Neural crest cell (in vitro differentiated cells): Measurements from ENCODE around the gene CORO7. TPM values are rescaled to one million over a fixed set of nuclear protein-coding genes. Genes with fewer than 3 reads are reported as not detected.
"Not testable (repeated sequence)": the region's sequence is repeated elsewhere in the genome, so short reads cannot be mapped to it uniquely, and the experiment has no call there.

Source experiments
- DNase-seq: peaks from one replicate; pipeline ENCODE4 v3.0.0; 2021; ENCODE audit warnings: low read depth, mixed read lengths, low spot score
- H3K27ac Mint-ChIP-seq: one replicate; pipeline ENCODE4 v1.8.0; 2021; ENCODE audit warnings: mild to moderate bottlenecking, mixed read lengths; ENCODE audit not compliant: unreplicated experiment
- H3K27me3 Mint-ChIP-seq: 2 replicates; pipeline ENCODE4 v1.8.0; 2021; ENCODE audit warnings: low read depth, mild to moderate bottlenecking, mixed read lengths
- H3K36me3 Mint-ChIP-seq: 2 replicates; pipeline ENCODE4 v1.8.0; 2021; ENCODE audit warnings: low read depth, mild to moderate bottlenecking, mixed read lengths
- H3K4me1 Mint-ChIP-seq: 2 replicates; pipeline ENCODE4 v1.8.0; 2021; ENCODE audit warnings: mixed read lengths
- H3K4me3 Mint-ChIP-seq: one replicate; pipeline ENCODE4 v1.8.0; 2021; ENCODE audit warnings: mild to moderate bottlenecking, mixed read lengths
- H3K9me3 Mint-ChIP-seq: 2 replicates; pipeline ENCODE4 v1.8.0; 2021; ENCODE audit warnings: mixed read lengths
- CTCF ChIP-seq: fragments of 200-600 bp; sonication (generic); conservative IDR thresholded peaks from 2 replicates; pipeline ENCODE4 v1.5.0; 2021; ENCODE audit warnings: antibody characterized with exemption, mild to moderate bottlenecking
- total RNA-seq: library from RNA; stranded (reverse); gene quantifications from 2 replicates; pipeline ENCODE4 v1.2.1, GENCODE V29; 2021

The CORO7 gene
- total RNA-seq, 1 donor from 2014 or later = 43.2 TPM

- Mint-ChIP-seq H3K4me3 (no peak overlapping the region), H3K4me1 (peaks cover 7% of the 10 kb centered on the region), H3K27ac (peak overlapping the region; percentile 4), H3K9me3 (no peaks in the 10 kb centered on the region), H3K27me3 (no peaks in the 10 kb centered on the region), H3K36me3 (no peaks in the 10 kb centered on the region)
- TF ChIP-seq CTCF = no peak
- DNase-seq = no peak
These were observed 21.2 kb downstream of the CORO7 start for GRCh38 chr16:4395055-4395726.

- peaks cover 18% of the 10 kb centered on the region for H3K4me1 Mint-ChIP-seq
- not testable (repeated sequence) for H3K9me3 Mint-ChIP-seq, H3K27ac Mint-ChIP-seq, H3K36me3 Mint-ChIP-seq, DNase-seq, H3K27me3 Mint-ChIP-seq, H3K4me3 Mint-ChIP-seq
These were observed 22.5 kb downstream of the CORO7 start for GRCh38 chr16:4393850-4394249.

- H3K27me3 Mint-ChIP-seq = no peaks in the 10 kb centered on the region
- peaks cover 20% of the 10 kb centered on the region for H3K4me1 Mint-ChIP-seq
- no peak overlapping the region for H3K4me3 Mint-ChIP-seq
- TF ChIP-seq CTCF = no peak
- no peaks in the 10 kb centered on the region for H3K36me3 Mint-ChIP-seq
- H3K9me3 Mint-ChIP-seq = no peaks in the 10 kb centered on the region
- H3K27ac Mint-ChIP-seq = no peak overlapping the region
- no peak for DNase-seq
These were observed 23.2 kb downstream of the CORO7 start for GRCh38 chr16:4393240-4393600.

GRCh38 chr16:4392382-4393239 is 23.8 kb downstream of the CORO7 start:
- no peaks in the 10 kb centered on the region for H3K36me3 Mint-ChIP-seq
- H3K9me3 Mint-ChIP-seq = no peaks in the 10 kb centered on the region
- no peak overlapping the region for H3K27ac Mint-ChIP-seq
- TF ChIP-seq CTCF = no peak
- H3K4me3 Mint-ChIP-seq = peak overlapping the region; percentile 31
- no peaks in the 10 kb centered on the region for H3K27me3 Mint-ChIP-seq
- peaks cover 20% of the 10 kb centered on the region for H3K4me1 Mint-ChIP-seq
- no peak for DNase-seq

- no peak overlapping the region for H3K27ac Mint-ChIP-seq
- H3K4me1 Mint-ChIP-seq = peaks cover 20% of the 10 kb centered on the region
- no peaks in the 10 kb centered on the region for H3K27me3 Mint-ChIP-seq
- no peak for TF ChIP-seq CTCF
- no peak for DNase-seq
- H3K4me3 Mint-ChIP-seq = peak overlapping the region; percentile 31
- H3K9me3 Mint-ChIP-seq = no peaks in the 10 kb centered on the region
- H3K36me3 Mint-ChIP-seq = no peaks in the 10 kb centered on the region
These were observed 24.6 kb downstream of the CORO7 start for GRCh38 chr16:4391631-4392381.
